OCI-LY3 (cell line): ENCODE results near the gene SULT2B1.
"Not testable (repeated sequence)": the region's sequence is repeated elsewhere in the genome, so short reads cannot be mapped to it uniquely, and the experiment has no call there.

ENCODE experiments used
- H2AFZ ChIP-seq: fragments of 200-600, 300-600 bp; shearing (Covaris generic); 2 replicates; pipeline ENCODE4 v1.6.0; 2014; ENCODE audit warnings: antibody characterized with exemption, low read depth, low read length
- H3K27ac ChIP-seq: fragments of 200-600, 300-600 bp; sonication (generic); 2 replicates; pipeline ENCODE4 v1.5.1; 2014; ENCODE audit warnings: mild to moderate bottlenecking, low read length, moderate library complexity, mixed read lengths
- H3K27me3 ChIP-seq: fragments of 200-600, 300-600 bp; sonication (generic); 2 replicates; pipeline ENCODE4 v1.6.1; 2014; ENCODE audit warnings: low read depth, low read length, mixed read lengths
- H3K36me3 ChIP-seq: fragments of 200-600, 300-600 bp; sonication (generic); replicated peaks from 2 replicates; pipeline ENCODE3; 2014; ENCODE audit warnings: low read depth, low read length, mixed read lengths
- H3K4me1 ChIP-seq: fragments of 300-600, 200-600 bp; sonication (generic); 2 replicates; pipeline ENCODE4 v1.6.1; 2014; ENCODE audit warnings: low read length, mixed read lengths
- H3K4me2 ChIP-seq: fragments of 200-600, 300-600 bp; sonication (generic); 2 replicates; pipeline ENCODE4 v1.6.1; 2014; ENCODE audit warnings: low read length, mixed read lengths
- H3K4me3 ChIP-seq: fragments of 300-600, 200-600 bp; sonication (generic); 2 replicates; pipeline ENCODE4 v1.5.1; 2014; ENCODE audit warnings: antibody characterized with exemption, mild to moderate bottlenecking, low read length, moderate library complexity
- H3K79me2 ChIP-seq: fragments of 300-600, 200-600 bp; shearing (Covaris generic); 2 replicates; pipeline ENCODE4 v1.6.1; 2014; ENCODE audit warnings: mild to moderate bottlenecking, low read length, mixed read lengths
- H3K9ac ChIP-seq: fragments of 300-600, 200-600 bp; shearing (Covaris generic); 2 replicates; pipeline ENCODE4 v1.6.0; 2014; ENCODE audit warnings: mild to moderate bottlenecking, low read length, moderate library complexity
- H3K9me3 ChIP-seq: fragments of 200-600, 300-600 bp; shearing (Covaris generic); 2 replicates; pipeline ENCODE4 v1.6.1; 2014; ENCODE audit warnings: low read length, mixed read lengths; ENCODE audit not compliant: insufficient read depth
- H4K20me1 ChIP-seq: fragments of 200-600, 300-600 bp; sonication (generic); 2 replicates; pipeline ENCODE4 v1.6.1; 2016; ENCODE audit warnings: low read length, mixed read lengths; ENCODE audit not compliant: insufficient read depth
- CTCF ChIP-seq: fragments of 200-600, 300-600 bp; sonication (generic); IDR thresholded peaks from 2 replicates; pipeline ENCODE4 v1.5.1; 2014; ENCODE audit warnings: antibody characterized with exemption, low read length, low read depth
- EZH2phosphoT487 ChIP-seq: fragments of 200-600 bp; shearing (Covaris generic); IDR thresholded peaks from 2 replicates; pipeline ENCODE4 v1.6.1; 2018; ENCODE audit warnings: antibody characterized with exemption, mixed run types, low read depth

The SULT2B1 gene

GRCh38 chr19:48518207-48518606 lies 33.8 kb upstream of the SULT2B1 start:
- Histone ChIP-seq H3K27ac (no peak overlapping the region), H3K9ac (no peak overlapping the region), H3K27me3 (no peaks in the 10 kb centered on the region), H2AFZ (no peak overlapping the region), H3K4me1 (peaks cover 4% of the 10 kb centered on the region; the same call in 1 of the 2 replicates), H3K79me2 (no peaks in the 10 kb centered on the region), H3K9me3 (no peaks in the 10 kb centered on the region), H3K4me3 (no peak overlapping the region), H3K4me2 (no peak overlapping the region), H3K36me3 (no peaks in the 10 kb centered on the region), H4K20me1 (no peaks in the 10 kb centered on the region)
- TF ChIP-seq CTCF, result no peak
- TF ChIP-seq EZH2phosphoT487, result no peak

- H2AFZ ChIP-seq, H3K36me3 ChIP-seq, H3K4me2 ChIP-seq, H3K4me3 ChIP-seq, H3K9me3 ChIP-seq, H3K27me3 ChIP-seq, H4K20me1 ChIP-seq, H3K27ac ChIP-seq, H3K4me1 ChIP-seq, H3K9ac ChIP-seq, H3K79me2 ChIP-seq: not testable (repeated sequence)
Measured at GRCh38 chr19:48519426-48519825, 32.5 kb upstream of the SULT2B1 start.

- H3K4me2 ChIP-seq, result no peak overlapping the region
- H3K4me1 ChIP-seq, result no peaks in the 10 kb centered on the region
- H3K79me2 ChIP-seq, result no peaks in the 10 kb centered on the region
- no peaks in the 10 kb centered on the region for H4K20me1 ChIP-seq
- H3K36me3 ChIP-seq, result peaks cover 3% of the 10 kb centered on the region
- no peak overlapping the region for H2AFZ ChIP-seq
- H3K27me3 ChIP-seq, result no peaks in the 10 kb centered on the region
- 0 out of 2 replicates have a peak, but pooled peaks cover 7% of the 10 kb centered on the region for H3K9me3 ChIP-seq
- H3K9ac ChIP-seq, result no peak overlapping the region
- no peak overlapping the region for H3K27ac ChIP-seq
- no peak for TF ChIP-seq CTCF
- TF ChIP-seq EZH2phosphoT487, result no peak
- H3K4me3 ChIP-seq, result no peak overlapping the region
Measured at GRCh38 chr19:48520134-48520533, 31.8 kb upstream of the SULT2B1 start.

- peaks cover 13% of the 10 kb centered on the region; the same call in 1 of the 2 replicates for H3K9me3 ChIP-seq
- no peaks in the 10 kb centered on the region for H4K20me1 ChIP-seq
- TF ChIP-seq EZH2phosphoT487 (no peak), CTCF (no peak)
- H3K27me3 ChIP-seq, result no peaks in the 10 kb centered on the region
- no peak overlapping the region for H3K9ac ChIP-seq
- no peak overlapping the region for H3K4me2 ChIP-seq
- H3K27ac ChIP-seq, result no peak overlapping the region
- H3K36me3 ChIP-seq, result peaks cover 3% of the 10 kb centered on the region
- no peak overlapping the region for H3K4me3 ChIP-seq
- no peaks in the 10 kb centered on the region for H3K4me1 ChIP-seq
- no peaks in the 10 kb centered on the region for H3K79me2 ChIP-seq
- no peak overlapping the region for H2AFZ ChIP-seq
Measured at GRCh38 chr19:48524221-48524620, 27.8 kb upstream of the SULT2B1 start.

GRCh38 chr19:48524732-48525131 lies 27.2 kb upstream of the SULT2B1 start:
- Histone ChIP-seq H3K27me3 (no peaks in the 10 kb centered on the region), H4K20me1 (no peaks in the 10 kb centered on the region), H3K4me1 (no peaks in the 10 kb centered on the region), H3K4me3 (no peak overlapping the region), H3K9me3 (peaks cover 15% of the 10 kb centered on the region; the same call in 1 of the 2 replicates), H3K4me2 (no peak overlapping the region), H2AFZ (no peak overlapping the region), H3K27ac (no peak overlapping the region), H3K79me2 (no peaks in the 10 kb centered on the region), H3K36me3 (peaks cover 3% of the 10 kb centered on the region), H3K9ac (no peak overlapping the region)
- no peak for TF ChIP-seq EZH2phosphoT487
- no peak for TF ChIP-seq CTCF
